Measurements from ENCODE around the gene OR1F1. TPM values are rescaled to one million over a fixed set of nuclear protein-coding genes. Genes with fewer than 3 reads are reported as not detected.
A peak's percentile ranks its signal among the peaks of the same experiment; 100 is the strongest.
"Not testable (repeated sequence)": the region's sequence is repeated elsewhere in the genome, so short reads cannot be mapped to it uniquely, and the experiment has no call there.

OR1F1 gene
- total RNA-seq, 4 donors from 2014 or later, result not detected

- Histone ChIP-seq H3K4me1 (peaks cover 10 to 17% (median 14%) of the 10 kb centered on the region in 4 donors), H3K27ac (replicated peaks in 1 of 4) (no peak overlapping the region), H3K9me3 (no peaks in the 10 kb centered on the region), H3K36me3 (no peaks in the 10 kb centered on the region), H3K27me3 (peaks cover 11 to 100% (median 68%) of the 10 kb centered on the region in 4 donors), H3K4me3 (no peak overlapping the region)
- TF ChIP-seq POLR2AphosphoS5 (IDR thresholded peaks at IDR 0.05) (no peak), POLR2A (IDR thresholded peaks at IDR 0.05; ENCODE audit: low read depth) (no peak), EP300 (IDR thresholded peaks at IDR 0.05) (no peak), CTCF (IDR thresholded peaks at IDR 0.05) (no peak)
- intact Hi-C loops (cut with DNase I), result no loop called here
- no peak for DNase-seq (ENCODE audit: extremely low spot score)
- 73% methylated on average over 20 of the region's 21 CpGs for WGBS
Observed at GRCh38 chr16:3180445-3180878, 7.5 kb upstream of the OR1F1 start.

- H3K9me3 ChIP-seq; intact Hi-C loops (cut with DNase I); H3K36me3 ChIP-seq; DNase-seq (ENCODE audit: extremely low spot score); H3K27ac ChIP-seq (replicated peaks in 1 of 4); H3K4me3 ChIP-seq: not testable (repeated sequence)
- H3K27me3 ChIP-seq, result peaks cover 11 to 100% (median 67%) of the 10 kb centered on the region in 4 donors
- peaks cover 10 to 16% (median 14%) of the 10 kb centered on the region in 4 donors for H3K4me1 ChIP-seq
- 40% methylated on average over 7 of the region's 8 CpGs for WGBS
Observed at GRCh38 chr16:3182293-3182607, 5.8 kb upstream of the OR1F1 start.

- no peaks in the 10 kb centered on the region for H3K9me3 ChIP-seq
- intact Hi-C loops (cut with DNase I), result no loop called here
- peaks cover 11 to 100% (median 70%) of the 10 kb centered on the region in 4 donors for H3K27me3 ChIP-seq
- H3K4me1 ChIP-seq, result peaks cover 10 to 16% (median 14%) of the 10 kb centered on the region in 4 donors
- peak overlapping the region in 3 of 4 donors; percentile 6 to 32 (median 32) for H3K4me3 ChIP-seq
- TF ChIP-seq POLR2AphosphoS5 (IDR thresholded peaks at IDR 0.05) (no peak), CTCF (IDR thresholded peaks at IDR 0.05) (peak in 1 of 3 experiments; percentile 24)
- DNase-seq (ENCODE audit: extremely low spot score), result no peak
- H3K27ac ChIP-seq (replicated peaks in 1 of 4), result no peak overlapping the region
- H3K36me3 ChIP-seq, result no peaks in the 10 kb centered on the region
- WGBS, result 1% methylated on average over 40 of the region's 72 CpGs
Observed at GRCh38 chr16:3182608-3183444, 5.2 kb upstream of the OR1F1 start.

- peaks cover 11 to 100% (median 74%) of the 10 kb centered on the region in 4 donors for H3K27me3 ChIP-seq
- 4% methylated on average over 28 of the region's 42 CpGs for WGBS
- no peak for DNase-seq (ENCODE audit: extremely low spot score)
- H3K4me1 ChIP-seq, result peaks cover 10 to 22% (median 20%) of the 10 kb centered on the region in 4 donors
- no peaks in the 10 kb centered on the region for H3K9me3 ChIP-seq
- no peak for TF ChIP-seq POLR2AphosphoS5 (IDR thresholded peaks at IDR 0.05)
- no peak for TF ChIP-seq CTCF (IDR thresholded peaks at IDR 0.05)
- no peak for TF ChIP-seq EP300 (IDR thresholded peaks at IDR 0.05)
- no peak for TF ChIP-seq POLR2A (IDR thresholded peaks at IDR 0.05; ENCODE audit: low read depth)
- intact Hi-C loops (cut with DNase I), result no loop called here
- no peaks in the 10 kb centered on the region for H3K36me3 ChIP-seq
- no peak overlapping the region for H3K27ac ChIP-seq (replicated peaks in 1 of 4)
- peak overlapping the region in 2 of 4 donors; percentile 32 for H3K4me3 ChIP-seq
Observed at GRCh38 chr16:3183445-3184139, 4.4 kb upstream of the OR1F1 start.

GRCh38 chr16:3186946-3187690 lies 886 bp upstream of the OR1F1 start:
- 85% methylated on average over 22 of the region's 23 CpGs for WGBS
- DNase-seq (ENCODE audit: extremely low spot score), result no peak
- Histone ChIP-seq H3K4me3 (no peak overlapping the region), H3K4me1 (peaks cover 20 to 51% (median 35%) of the 10 kb centered on the region in 4 donors), H3K27me3 (peaks cover 16 to 100% (median 82%) of the 10 kb centered on the region in 4 donors), H3K27ac (replicated peaks in 1 of 4) (no peak overlapping the region), H3K36me3 (no peaks in the 10 kb centered on the region), H3K9me3 (no peaks in the 10 kb centered on the region)
- TF ChIP-seq POLR2A (IDR thresholded peaks at IDR 0.05; ENCODE audit: low read depth) (no peak), POLR2AphosphoS5 (IDR thresholded peaks at IDR 0.05) (no peak), EP300 (IDR thresholded peaks at IDR 0.05) (no peak), CTCF (IDR thresholded peaks at IDR 0.05) (no peak)
- intact Hi-C loops (cut with DNase I), result no loop called here

Measured in esophagus muscularis mucosa (tissue), 4 donors.